Right cardiac atrium (tissue), 5 donors: Measurements from ENCODE around the gene ZMYND11. TPM values are rescaled to one million over a fixed set of nuclear protein-coding genes. Genes with fewer than 3 reads are reported as not detected.
"Not testable (repeated sequence)": the region's sequence is repeated elsewhere in the genome, so short reads cannot be mapped to it uniquely, and the experiment has no call there.

Experiments used
- ATAC-seq, 2 donors: fragments of 200-7000 bp; cut with Tn5 transposase; one replicate each; pipeline versions ENCODE4 v1.8.0 to v1.9.1; 2020; ENCODE audit warnings: moderate library complexity in 2 of 2, mild to moderate bottlenecking in 1 of 2
- DNase-seq, 3 donors: peaks; one replicate each; pipeline ENCODE4 v3.0.0-alpha.2; 2020
- H3K27ac ChIP-seq: one replicate; pipeline ENCODE4 v1.5.1; 2013; ENCODE audit warnings: mild to moderate bottlenecking, low read length, control low read depth, moderate library complexity
- H3K27me3 ChIP-seq: one replicate; pipeline ENCODE4 v1.6.1; 2013; ENCODE audit not compliant: control insufficient read depth, insufficient read depth
- H3K4me1 ChIP-seq: one replicate; pipeline ENCODE4 v1.6.1; 2013; ENCODE audit warnings: low read length; ENCODE audit not compliant: control insufficient read depth, insufficient read depth
- H3K4me3 ChIP-seq: one replicate; pipeline ENCODE4 v1.5.1; 2013; ENCODE audit warnings: low read length, control low read depth
- H3K9me3 ChIP-seq: one replicate; pipeline ENCODE4 v1.6.1; 2013; ENCODE audit warnings: low read length; ENCODE audit not compliant: control insufficient read depth
- WGBS: extraction: QIAGEN DNeasy Blood & Tissue Kit; methylation state at CpG from one replicate; pipeline ENCODE4 v1.1.7; 2013; 5-methylcytosine and 5-hydroxymethylcytosine counted together
- intact Hi-C, 4 donors: fragments of 100-400 bp; cut with DNase I; formaldehyde crosslinking; loops; one replicate each; pipeline versions ENCODE4 v1.11.0 to v1.14.0; 2022 to 2023
- polyA plus RNA-seq: library from polyadenylated mRNA; stranded (reverse); fragments of 200-250 nt; gene quantifications from one replicate; pipeline ENCODE4 v1.2.3, GENCODE V29; 2013
- total RNA-seq, 4 donors: library from RNA; stranded (reverse); fragmentation: NEBNext Ultra II Directional; extraction: Animal tissue kit (Norgen Biotek cat#: 25700); gene quantifications; one replicate each; pipeline ENCODE4 v1.2.1, GENCODE V29; 2021
- donor health status: healthy with polysubstance abuse.
- donor health status: DM: no; HTN: yes; CAD: no.
- donor health status: DM: no; HTN: no; CAD: no.
- donor health status: DM: no; HTN: yes; CAD: no; lungs with severe emphysema.
- donor health status: DM: yes; HTN: yes; CAD: no.

The ZMYND11 gene
- total and polyA plus RNA-seq, 5 donors, result 42.2 to 89.4 (median 83.4) TPM

- WGBS, result 65% methylated on average over 4 of the region's 4 CpGs
- Histone ChIP-seq H3K27me3 (no peaks in the 10 kb centered on the region), H3K27ac (no peak overlapping the region), H3K4me3 (no peak overlapping the region), H3K9me3 (no peaks in the 10 kb centered on the region), H3K4me1 (no peaks in the 10 kb centered on the region)
- no peak for ATAC-seq
- DNase-seq, result no peak
- intact Hi-C loops, result no loop called here
These were observed 38.5 kb downstream of the ZMYND11 start for GRCh38 chr10:173741-174140.

- intact Hi-C loops, result no loop called here
- no peaks in the 10 kb centered on the region for H3K9me3 ChIP-seq
- H3K27ac ChIP-seq, result no peak overlapping the region
- no peaks in the 10 kb centered on the region for H3K4me1 ChIP-seq
- ATAC-seq (no peak), DNase-seq (no peak)
- no peak overlapping the region for H3K4me3 ChIP-seq
- H3K27me3 ChIP-seq, result no peaks in the 10 kb centered on the region
These were observed 41.4 kb downstream of the ZMYND11 start for GRCh38 chr10:176677-177076.

GRCh38 chr10:178208-178607, 43.0 kb downstream of the ZMYND11 start:
- intact Hi-C loops, result no loop called here
- no peak for ATAC-seq

GRCh38 chr10:178723-179122, 43.5 kb downstream of the ZMYND11 start:
- no peaks in the 10 kb centered on the region for H3K9me3 ChIP-seq
- no peaks in the 10 kb centered on the region for H3K4me1 ChIP-seq
- H3K27ac ChIP-seq, result no peak overlapping the region
- H3K27me3 ChIP-seq, result no peaks in the 10 kb centered on the region
- H3K4me3 ChIP-seq, result no peak overlapping the region
- no peak for ATAC-seq
- intact Hi-C loops, result no loop called here
- no peak for DNase-seq

More at GRCh38 chr10:178208-178607, 43.0 kb downstream of the ZMYND11 start:
- no peaks in the 10 kb centered on the region for H3K4me1 ChIP-seq
- no peak for DNase-seq
- H3K4me3 ChIP-seq, result no peak overlapping the region
- 23% methylated on average over 2 of the region's 2 CpGs for WGBS
- no peak overlapping the region for H3K27ac ChIP-seq
- H3K9me3 ChIP-seq, result no peaks in the 10 kb centered on the region
- H3K27me3 ChIP-seq, result no peaks in the 10 kb centered on the region

GRCh38 chr10:182441-183201, 47.4 kb downstream of the ZMYND11 start:
- no peaks in the 10 kb centered on the region for H3K4me1 ChIP-seq
- H3K9me3 ChIP-seq, result no peaks in the 10 kb centered on the region
- ATAC-seq (no peak), DNase-seq (no peak)
- intact Hi-C loops, result no loop called here
- 80% methylated on average over 6 of the region's 6 CpGs for WGBS
- H3K27me3 ChIP-seq, result no peaks in the 10 kb centered on the region
- no peak overlapping the region for H3K4me3 ChIP-seq
- H3K27ac ChIP-seq, result no peak overlapping the region

GRCh38 chr10:184174-184573, 48.9 kb downstream of the ZMYND11 start:
- intact Hi-C loops, result no loop called here
- Histone ChIP-seq H3K4me3 (no peak overlapping the region), H3K27me3 (no peaks in the 10 kb centered on the region), H3K27ac (no peak overlapping the region), H3K9me3 (no peaks in the 10 kb centered on the region), H3K4me1 (no peaks in the 10 kb centered on the region)
- 92% methylated on average over 1 of the region's 1 CpG for WGBS
- no peak for ATAC-seq
- no peak for DNase-seq

GRCh38 chr10:184911-185310, 49.7 kb downstream of the ZMYND11 start:
- WGBS, result 97% methylated on average over 5 of the region's 5 CpGs
- DNase-seq (no peak), ATAC-seq (no peak)
- Histone ChIP-seq H3K9me3 (no peaks in the 10 kb centered on the region), H3K27ac (no peak overlapping the region), H3K4me3 (no peak overlapping the region), H3K27me3 (no peaks in the 10 kb centered on the region), H3K4me1 (no peaks in the 10 kb centered on the region)
- intact Hi-C loops, result no loop called here

GRCh38 chr10:185571-185970, 50.3 kb downstream of the ZMYND11 start:
- H3K27me3 ChIP-seq, H3K4me1 ChIP-seq: not testable (repeated sequence)
- 92% methylated on average over 7 of the region's 7 CpGs for WGBS

GRCh38 chr10:186911-187310, 51.7 kb downstream of the ZMYND11 start:
- H3K27ac ChIP-seq, result no peak overlapping the region
- intact Hi-C loops, result no loop called here
- H3K4me3 ChIP-seq, result no peak overlapping the region
- H3K27me3 ChIP-seq, result no peaks in the 10 kb centered on the region
- no peak for DNase-seq
- 94% methylated on average over 4 of the region's 4 CpGs for WGBS
- no peaks in the 10 kb centered on the region for H3K9me3 ChIP-seq
- ATAC-seq, result no peak
- H3K4me1 ChIP-seq, result no peaks in the 10 kb centered on the region

More at GRCh38 chr10:185571-185970, 50.3 kb downstream of the ZMYND11 start:
- H3K27ac ChIP-seq, H3K4me3 ChIP-seq, intact Hi-C loops, ATAC-seq, DNase-seq, H3K9me3 ChIP-seq: not testable (repeated sequence)

- Histone ChIP-seq H3K4me1 (peaks cover 2% of the 10 kb centered on the region), H3K9me3 (no peaks in the 10 kb centered on the region), H3K4me3 (no peak overlapping the region), H3K27ac (no peak overlapping the region), H3K27me3 (no peaks in the 10 kb centered on the region)
- intact Hi-C loops, result no loop called here
- no peak for ATAC-seq
- WGBS, result 74% methylated on average over 2 of the region's 2 CpGs
- DNase-seq, result no peak
These were observed 53.3 kb downstream of the ZMYND11 start for GRCh38 chr10:188546-188945.

GRCh38 chr10:190216-190615, 55.0 kb downstream of the ZMYND11 start:
- DNase-seq (no peak), ATAC-seq (no peak)
- H3K9me3 ChIP-seq, result no peaks in the 10 kb centered on the region
- H3K27me3 ChIP-seq, result no peaks in the 10 kb centered on the region
- intact Hi-C loops, result no loop called here
- H3K4me3 ChIP-seq, result no peak overlapping the region
- no peak overlapping the region for H3K27ac ChIP-seq
- H3K4me1 ChIP-seq, result peaks cover 2% of the 10 kb centered on the region
- 86% methylated on average over 8 of the region's 8 CpGs for WGBS
